ENCODE results near the gene LRMDA.

DNA sequence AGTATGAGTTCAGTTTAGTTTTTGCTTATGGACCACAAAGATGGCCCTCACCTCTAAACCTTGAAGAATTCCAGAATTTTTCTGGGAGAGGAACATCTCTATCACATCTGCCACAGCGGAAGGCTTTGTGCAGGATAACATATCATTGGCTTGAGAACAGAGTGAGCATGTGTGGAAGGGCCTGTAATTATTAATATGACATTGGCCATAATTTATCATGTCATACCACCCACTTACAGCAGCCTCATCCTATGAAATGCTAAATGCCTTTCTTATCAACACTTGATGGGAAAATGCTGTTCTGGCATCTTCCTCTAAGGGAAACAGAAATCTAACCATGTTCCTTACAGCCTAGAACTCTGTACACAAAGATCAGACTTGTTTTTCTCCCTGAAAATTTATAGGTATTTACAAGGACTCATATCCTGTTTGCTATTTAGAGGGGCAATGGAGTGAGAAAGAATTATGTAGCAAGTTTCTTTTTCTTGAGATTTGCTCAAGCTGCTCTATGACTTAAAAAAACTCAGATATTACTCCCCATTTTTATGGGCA lies 817.3 kb downstream of the LRMDA start:
- TF ChIP-seq, protein P1, sequence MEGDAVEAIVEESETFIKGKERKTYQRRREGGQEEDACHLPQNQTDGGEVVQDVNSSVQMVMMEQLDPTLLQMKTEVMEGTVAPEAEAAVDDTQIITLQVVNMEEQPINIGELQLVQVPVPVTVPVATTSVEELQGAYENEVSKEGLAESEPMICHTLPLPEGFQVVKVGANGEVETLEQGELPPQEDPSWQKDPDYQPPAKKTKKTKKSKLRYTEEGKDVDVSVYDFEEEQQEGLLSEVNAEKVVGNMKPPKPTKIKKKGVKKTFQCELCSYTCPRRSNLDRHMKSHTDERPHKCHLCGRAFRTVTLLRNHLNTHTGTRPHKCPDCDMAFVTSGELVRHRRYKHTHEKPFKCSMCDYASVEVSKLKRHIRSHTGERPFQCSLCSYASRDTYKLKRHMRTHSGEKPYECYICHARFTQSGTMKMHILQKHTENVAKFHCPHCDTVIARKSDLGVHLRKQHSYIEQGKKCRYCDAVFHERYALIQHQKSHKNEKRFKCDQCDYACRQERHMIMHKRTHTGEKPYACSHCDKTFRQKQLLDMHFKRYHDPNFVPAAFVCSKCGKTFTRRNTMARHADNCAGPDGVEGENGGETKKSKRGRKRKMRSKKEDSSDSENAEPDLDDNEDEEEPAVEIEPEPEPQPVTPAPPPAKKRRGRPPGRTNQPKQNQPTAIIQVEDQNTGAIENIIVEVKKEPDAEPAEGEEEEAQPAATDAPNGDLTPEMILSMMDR (IDR thresholded peaks at IDR 0.05): no peak
- no peak for TF ChIP-seq POLR2A (IDR thresholded peaks at IDR 0.05)
